CD14-positive monocyte (primary cell): Measurements from ENCODE around the gene NBAS. TPM values are rescaled to one million over a fixed set of nuclear protein-coding genes. Genes with fewer than 3 reads are reported as not detected.

Experiments used
- DNase-seq, 3 donors: peaks; one replicate each; pipeline ENCODE4 v3.0.0-alpha.2; 2011 to 2022
- H2AFZ ChIP-seq: 2 replicates; pipeline ENCODE4 v1.6.0; 2012; ENCODE audit warnings: mild to moderate bottlenecking, low read depth, low read length, inconsistent platforms; ENCODE audit not compliant: insufficient read depth, poor library complexity, severe bottlenecking
- H3K27ac ChIP-seq, 2 donors: 1 replicate in 1 of 2; 2 replicates in 1 of 2; pipeline ENCODE4 v1.5.1; 2012 to 2013; ENCODE audit warnings: low read length in 2 of 2, control low read depth in 1 of 2, inconsistent platforms in 1 of 2, low read depth in 1 of 2, mild to moderate bottlenecking in 1 of 2
- H3K27me3 ChIP-seq, 2 donors: one replicate each; pipeline versions ENCODE4 v1.6.0 to v1.6.1; 2011 to 2013; ENCODE audit warnings: low read length in 2 of 2; ENCODE audit not compliant: control insufficient read depth in 2 of 2, insufficient read depth in 2 of 2
- H3K36me3 ChIP-seq, 2 donors: replicated peaks in 1 of 2; 1 replicate in 1 of 2; 2 replicates in 1 of 2; pipeline versions ENCODE4 v1.5.1 to v1.6.1; 2012 to 2013; ENCODE audit warnings: low read length in 2 of 2, control low read depth in 1 of 2, inconsistent platforms in 1 of 2, mild to moderate bottlenecking in 1 of 2; ENCODE audit not compliant: insufficient read depth in 2 of 2, control insufficient read depth in 1 of 2
- H3K4me1 ChIP-seq, 2 donors: 1 replicate in 1 of 2; 2 replicates in 1 of 2; pipeline versions ENCODE4 v1.5.1 to v1.6.1; 2012 to 2013; ENCODE audit warnings: low read length in 2 of 2, control low read depth in 1 of 2, inconsistent platforms in 1 of 2, mild to moderate bottlenecking in 1 of 2, moderate library complexity in 1 of 2; ENCODE audit not compliant: insufficient read depth in 2 of 2, control insufficient read depth in 1 of 2
- H3K4me2 ChIP-seq: replicated peaks from 2 replicates; pipeline ENCODE3; 2012; ENCODE audit warnings: low read length, moderate library complexity, mild to moderate bottlenecking; ENCODE audit not compliant: poor library complexity, severe bottlenecking; ENCODE audit errors: extremely low read depth
- H3K4me3 ChIP-seq, 3 experiments: fragments of 200-600 bp in 1 of 3; sonication (generic) in 1 of 3; replicated peaks in 1 of 3; 1 replicate in 2 of 3; 2 replicates in 1 of 3; pipeline ENCODE4 v1.5.1; 2011 to 2013; ENCODE audit warnings: low read length in 3 of 3, mild to moderate bottlenecking in 3 of 3, control low read depth in 2 of 3, low read depth in 2 of 3, inconsistent platforms in 1 of 3, moderate library complexity in 1 of 3
- H3K79me2 ChIP-seq: 2 replicates; pipeline ENCODE4 v1.6.0; 2012; ENCODE audit warnings: mild to moderate bottlenecking, control low read depth, inconsistent platforms, low read length, moderate library complexity; ENCODE audit not compliant: insufficient read depth
- H3K9ac ChIP-seq: 2 replicates; pipeline ENCODE4 v1.6.0; 2017; ENCODE audit warnings: low read length, mild to moderate bottlenecking; ENCODE audit not compliant: insufficient read depth, poor library complexity, severe bottlenecking
- H3K9me3 ChIP-seq, 2 donors: replicated peaks in 1 of 2; 1 replicate in 1 of 2; 2 replicates in 1 of 2; pipeline versions ENCODE4 v1.5.1 to v1.6.1; 2012 to 2013; ENCODE audit warnings: low read length in 2 of 2, control low read depth in 1 of 2; ENCODE audit not compliant: control insufficient read depth in 1 of 2, insufficient read depth in 1 of 2
- H4K20me1 ChIP-seq: 2 replicates; pipeline ENCODE4 v1.6.0; 2012; ENCODE audit warnings: mild to moderate bottlenecking, low read length, control low read depth, moderate library complexity; ENCODE audit not compliant: insufficient read depth
- H3K27ac Mint-ChIP-seq, 7 donors: one replicate each; pipeline ENCODE4 v1.8.0; 2020; ENCODE audit warnings: mild to moderate bottlenecking in 7 of 7, mixed read lengths in 7 of 7, moderate library complexity in 6 of 7, inconsistent platforms in 2 of 7
- H3K27me3 Mint-ChIP-seq, 3 donors: one replicate each; pipeline ENCODE4 v1.8.0; 2021 to 2022; ENCODE audit warnings: low read depth in 3 of 3, mild to moderate bottlenecking in 3 of 3, mixed read lengths in 3 of 3, moderate library complexity in 3 of 3, inconsistent platforms in 1 of 3
- H3K36me3 Mint-ChIP-seq, 2 donors: one replicate each; pipeline ENCODE4 v1.8.0; 2020; ENCODE audit warnings: mixed read lengths in 2 of 2, inconsistent platforms in 1 of 2, mild to moderate bottlenecking in 1 of 2
- H3K4me1 Mint-ChIP-seq: one replicate; pipeline ENCODE4 v1.8.0; 2020; ENCODE audit warnings: mild to moderate bottlenecking, mixed read lengths
- H3K4me3 Mint-ChIP-seq, 2 donors: one replicate each; pipeline ENCODE4 v1.8.0; 2020; ENCODE audit warnings: mild to moderate bottlenecking in 2 of 2, mixed read lengths in 2 of 2, moderate library complexity in 1 of 2
- H3K9me3 Mint-ChIP-seq, 7 donors: one replicate each; pipeline ENCODE4 v1.8.0; 2020 to 2022; ENCODE audit warnings: mixed read lengths in 7 of 7, mild to moderate bottlenecking in 6 of 7, moderate library complexity in 6 of 7, inconsistent platforms in 2 of 7
- CTCF ChIP-seq: fragments of 200-600 bp; IDR thresholded peaks from one replicate; pipeline ENCODE4 v1.8.0; 2022; ENCODE audit warnings: antibody characterized with exemption, mild to moderate bottlenecking
- WGBS: methylation state at CpG from one replicate; pipeline ENCODE4 v1.1.5; 2013; ENCODE audit warnings: missing lambda C conversion rate; ENCODE audit not compliant: insufficient coverage; 5-methylcytosine and 5-hydroxymethylcytosine counted together
- intact Hi-C, 2 donors: fragments of 100-400 bp; cut with micrococcal nuclease; formaldehyde crosslinking; loops; one replicate each; pipeline versions ENCODE4 v1.15.0 to v1.15.1; 2023
- polyA plus RNA-seq, 3 donors: library from polyadenylated mRNA; depleted of rRNA in 1 of 3; unstranded in 2 of 3; stranded (reverse) in 1 of 3; fragments of 300-500 nt in 2 of 3; fragments of >200 nt in 1 of 3; fragmentation: Illumina TruSeq in 2 of 3; gene quantifications; 1 replicate in 2 of 3; 2 replicates in 1 of 3; pipeline ENCODE4 v1.2.3, GENCODE V29; 2012 to 2021

NBAS gene
- polyA plus RNA-seq, 3 donors: 8.9 to 10.9 (median 8.9) TPM

GRCh38 chr2:15119722-15120175 is 441.4 kb downstream of the NBAS start:
- Mint-ChIP-seq H3K27ac (no peak overlapping the region), H3K27me3 (peaks cover 0 to 4% (median 0%) of the 10 kb centered on the region in 3 donors), H3K36me3 (no peaks in the 10 kb centered on the region), H3K4me1 (peaks cover 19% of the 10 kb centered on the region), H3K4me3 (no peak overlapping the region), H3K9me3 (peaks cover 0 to 19% (median 7%) of the 10 kb centered on the region in 7 donors)
- Histone ChIP-seq H3K4me1 (peaks cover 16 to 17% of the 10 kb centered on the region in 2 donors), H3K27me3 (no peaks in the 10 kb centered on the region), H3K36me3 (no peaks in the 10 kb centered on the region), H3K27ac (no peak overlapping the region), H3K79me2 (no peaks in the 10 kb centered on the region), H2AFZ (no peak overlapping the region), H3K4me2 (no peak overlapping the region), H4K20me1 (no peaks in the 10 kb centered on the region), H3K9me3 (peaks cover 0 to 3% of the 10 kb centered on the region in 2 donors), H3K4me3 (no peak overlapping the region), H3K9ac (no peak overlapping the region)
- intact Hi-C loops: no loop called here
- 92% methylated on average over 2 of the region's 4 CpGs for WGBS
- TF ChIP-seq CTCF: no peak
- no peak for DNase-seq

GRCh38 chr2:15117409-15118050 is 443.6 kb downstream of the NBAS start:
- Mint-ChIP-seq H3K4me3 (no peak overlapping the region), H3K36me3 (no peaks in the 10 kb centered on the region), H3K4me1 (peaks cover 17% of the 10 kb centered on the region), H3K27ac (no peak overlapping the region), H3K27me3 (peaks cover 0 to 5% (median 0%) of the 10 kb centered on the region in 3 donors), H3K9me3 (peaks cover 8 to 19% (median 14%) of the 10 kb centered on the region in 7 donors)
- no peak overlapping the region for H3K9ac ChIP-seq
- peaks cover 3 to 17% of the 10 kb centered on the region in 2 donors for H3K9me3 ChIP-seq
- no peaks in the 10 kb centered on the region for H3K79me2 ChIP-seq
- no peak overlapping the region for H3K4me3 ChIP-seq
- no peak for DNase-seq
- H2AFZ ChIP-seq: no peak overlapping the region
- H3K27ac ChIP-seq: no peak overlapping the region
- no peak overlapping the region for H3K4me2 ChIP-seq
- no peaks in the 10 kb centered on the region for H3K27me3 ChIP-seq
- no peaks in the 10 kb centered on the region for H4K20me1 ChIP-seq
- 100% methylated on average over 3 of the region's 4 CpGs for WGBS
- H3K4me1 ChIP-seq: peaks cover 16 to 17% of the 10 kb centered on the region in 2 donors
- intact Hi-C loops: no loop called here
- TF ChIP-seq CTCF: no peak
- no peaks in the 10 kb centered on the region for H3K36me3 ChIP-seq

Other genes starting within 250 kb of the NBAS start
- gene DDX1, start 30.5 kb upstream of the NBAS start, polyA plus RNA-seq: 10 to 100 TPM; 14.1 to 35.4 (median 30.1) TPM